Posterior cingulate gyrus (tissue), 11 donors: ENCODE results near the gene PCGF5.
"Not testable (repeated sequence)": the region's sequence is repeated elsewhere in the genome, so short reads cannot be mapped to it uniquely, and the experiment has no call there.

ENCODE experiments used
- DNase-seq, 10 donors: peaks; one replicate each; pipeline versions ENCODE4 v3.0.0 to v3.0.0-alpha.2; 2020 to 2021; ENCODE audit warnings: mixed read lengths in 3 of 10
- intact Hi-C: fragments of 100-400 bp; cut with DNase I; formaldehyde crosslinking; loops from one replicate; pipeline ENCODE4 v1.15.1; 2023

PCGF5 gene

DNA sequence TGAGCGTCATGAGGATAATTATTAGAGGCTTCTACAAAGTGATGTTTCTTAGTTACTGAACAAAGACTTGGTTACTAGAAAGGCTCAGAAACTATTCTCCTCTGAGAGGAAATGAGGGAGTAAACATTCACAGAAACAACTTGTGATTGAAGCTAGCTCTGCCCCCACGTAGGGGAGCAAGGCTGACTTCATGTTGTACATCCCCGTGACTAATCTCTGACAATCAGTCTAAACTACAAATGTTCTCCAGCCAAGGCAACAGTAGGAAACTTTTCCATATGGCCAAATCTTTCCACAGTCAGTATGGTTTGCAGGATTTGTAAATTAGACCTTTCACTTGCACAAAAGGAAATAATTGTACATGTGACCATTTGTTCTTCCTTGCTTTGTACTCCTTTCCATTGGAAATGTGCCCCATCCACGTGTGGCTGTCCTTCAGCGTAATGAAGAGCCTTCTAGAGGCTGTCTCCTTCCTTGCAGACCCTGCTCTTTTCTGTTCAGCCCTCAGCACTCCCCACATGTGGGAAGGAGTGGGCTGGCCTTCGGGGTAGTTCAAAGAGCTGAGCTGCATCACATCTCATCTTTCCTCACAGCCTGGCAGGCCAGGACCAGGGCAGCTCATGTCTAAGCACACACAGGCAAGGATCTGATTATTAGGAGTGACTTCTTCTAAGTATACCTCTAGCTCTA is 93.5 kb downstream of the PCGF5 start:
- intact Hi-C loops: no loop called here
- no peak for DNase-seq

GRCh38 chr10:91316486-91316885 is 96.0 kb downstream of the PCGF5 start:
- no peak for DNase-seq
- intact Hi-C loops: no loop called here

- intact Hi-C loops: no loop called here
- no peak for DNase-seq
Observed at GRCh38 chr10:91317541-91317940, 97.1 kb downstream of the PCGF5 start.

DNA sequence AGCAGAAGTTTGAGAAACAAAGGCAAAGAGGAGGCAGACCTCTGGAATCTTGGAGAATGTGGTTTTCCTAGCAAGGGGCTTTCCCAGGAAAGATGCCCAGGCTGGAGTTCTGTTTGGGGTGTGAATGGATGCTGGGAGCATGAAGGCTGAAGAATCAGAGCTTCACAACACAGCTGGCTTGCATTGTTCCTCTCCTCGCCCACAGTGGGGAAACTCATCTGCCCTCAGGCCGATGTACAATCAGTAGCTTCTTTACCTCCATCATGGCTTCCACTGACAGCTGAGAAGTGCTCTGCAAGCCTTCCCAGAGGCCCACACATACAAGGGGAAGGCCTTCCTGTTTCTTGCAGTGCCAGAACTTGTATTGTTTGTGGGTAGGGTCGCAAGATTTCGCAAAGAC is 98.9 kb downstream of the PCGF5 start:
- no peak for DNase-seq
- intact Hi-C loops: no loop called here

DNA sequence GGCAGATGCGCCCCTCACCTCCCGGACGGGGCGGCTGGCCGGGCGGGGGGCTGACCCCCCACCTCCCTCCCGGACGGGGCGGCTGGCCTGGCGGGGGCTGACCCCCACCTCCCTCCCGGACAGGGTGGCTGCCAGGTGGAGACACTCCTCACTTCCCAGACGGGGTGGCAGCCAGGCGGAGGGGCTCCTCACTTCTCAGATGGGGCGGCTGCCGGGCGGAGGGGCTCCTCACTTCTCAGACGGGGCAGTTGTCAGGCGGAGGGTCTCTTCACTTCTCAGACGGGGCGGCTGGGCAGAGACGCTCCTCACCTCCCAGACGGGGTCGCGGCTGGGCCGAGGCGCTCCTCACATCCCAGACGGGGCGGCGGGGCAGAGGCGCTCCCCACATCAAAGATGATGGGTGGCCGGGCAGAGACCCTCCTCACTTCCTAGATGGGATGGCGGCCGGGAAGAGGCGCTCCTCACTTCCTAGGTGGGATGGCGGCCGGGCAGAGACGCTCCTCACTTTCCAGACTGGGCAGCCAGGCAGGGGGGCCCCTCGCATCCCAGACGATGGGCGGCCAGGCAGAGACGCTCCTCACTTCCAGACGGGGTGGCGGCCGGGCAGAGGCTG is 102.9 kb downstream of the PCGF5 start:
- intact Hi-C loops: not testable (repeated sequence)

GRCh38 chr10:91328320-91328984 is 108.0 kb downstream of the PCGF5 start:
- DNase-seq: no peak
- intact Hi-C loops: no loop called here

More for the DNA sequence above, 102.9 kb downstream of the PCGF5 start:
- peak in 1 of 10 donors; percentile 76 for DNase-seq
